Liver (tissue), 9 donors: ENCODE results near the gene PLCB2. TPM values are rescaled to one million over a fixed set of nuclear protein-coding genes. Genes with fewer than 3 reads are reported as not detected.

Experiments
- DNase-seq: peaks from one replicate; pipeline ENCODE4 v3.0.0-alpha.2; 2017; ENCODE audit warnings: low spot score
- H3K27ac ChIP-seq, 2 donors: one replicate each; pipeline ENCODE4 v1.7.0; 2013; ENCODE audit warnings: inconsistent platforms in 2 of 2, low read length in 2 of 2, control low read depth in 1 of 2, low read depth in 1 of 2, mild to moderate bottlenecking in 1 of 2
- H3K27me3 ChIP-seq, 4 donors: one replicate each; pipeline versions ENCODE4 v1.6.1 to v1.7.0; 2013; ENCODE audit warnings: low read length in 3 of 4, inconsistent platforms in 1 of 4, mild to moderate bottlenecking in 1 of 4, moderate library complexity in 1 of 4; ENCODE audit not compliant: control insufficient read depth in 4 of 4, insufficient read depth in 4 of 4
- H3K36me3 ChIP-seq, 4 donors: one replicate each; pipeline versions ENCODE4 v1.6.1 to v1.7.0; 2013; ENCODE audit warnings: low read length in 3 of 4, mild to moderate bottlenecking in 3 of 4, low read depth in 1 of 4, moderate library complexity in 1 of 4; ENCODE audit not compliant: control insufficient read depth in 4 of 4, insufficient read depth in 3 of 4
- H3K4me1 ChIP-seq, 4 donors: one replicate each; pipeline versions ENCODE4 v1.6.1 to v1.7.0; 2013; ENCODE audit warnings: low read length in 3 of 4, mild to moderate bottlenecking in 3 of 4, moderate library complexity in 1 of 4; ENCODE audit not compliant: control insufficient read depth in 4 of 4, insufficient read depth in 4 of 4
- H3K4me3 ChIP-seq, 3 donors: one replicate each; pipeline versions ENCODE4 v1.6.1 to v1.7.0; 2013; ENCODE audit warnings: low read length in 3 of 3, control low read depth in 1 of 3, low read depth in 1 of 3, mild to moderate bottlenecking in 1 of 3
- H3K9ac ChIP-seq, 2 donors: one replicate each; pipeline ENCODE4 v1.7.0; 2013; ENCODE audit warnings: low read length in 2 of 2, mild to moderate bottlenecking in 2 of 2, moderate library complexity in 2 of 2, control low read depth in 1 of 2, low read depth in 1 of 2
- H3K9me3 ChIP-seq, 4 donors: one replicate each; pipeline versions ENCODE4 v1.6.1 to v1.7.0; 2013; ENCODE audit warnings: low read length in 3 of 4; ENCODE audit not compliant: control insufficient read depth in 4 of 4
- ATF3 ChIP-seq: IDR thresholded peaks from 2 replicates; pipeline ENCODE4 v1.6.1; 2016; ENCODE audit warnings: antibody characterized with exemption
- CTCF ChIP-seq: fragments of 150-350 bp; IDR thresholded peaks from 2 replicates; pipeline ENCODE4 v1.5.1; 2017; ENCODE audit warnings: improper control_type of control experiment, low read depth, low read length; ENCODE audit not compliant: missing input control
- EGR1 ChIP-seq, 2 donors: IDR thresholded peaks; 2 replicates each; pipeline ENCODE4 v1.6.1; 2016 to 2018; ENCODE audit warnings: antibody characterized with exemption in 2 of 2, low read depth in 2 of 2
- FOXA1 ChIP-seq: IDR thresholded peaks from 2 replicates; pipeline ENCODE4 v1.6.1; 2016; ENCODE audit warnings: antibody characterized with exemption
- FOXA2 ChIP-seq: IDR thresholded peaks from 2 replicates; pipeline ENCODE4 v1.6.1; 2016; ENCODE audit warnings: antibody characterized with exemption
- GABPA ChIP-seq, 2 donors: IDR thresholded peaks in 1 of 2; conservative IDR thresholded peaks in 1 of 2; 2 replicates each; pipeline ENCODE4 v1.6.1; 2016; ENCODE audit warnings: antibody characterized with exemption in 2 of 2, mild to moderate bottlenecking in 1 of 2, moderate library complexity in 1 of 2
- HNF4G ChIP-seq: IDR thresholded peaks from 2 replicates; pipeline ENCODE4 v1.6.1; 2016; ENCODE audit warnings: antibody characterized with exemption
- JUND ChIP-seq, 2 donors: IDR thresholded peaks; 2 replicates each; pipeline ENCODE4 v1.6.1; 2016; ENCODE audit warnings: antibody characterized with exemption in 2 of 2
- MAX ChIP-seq: IDR thresholded peaks from 2 replicates; pipeline ENCODE4 v1.6.1; 2016; ENCODE audit warnings: antibody characterized with exemption
- NR2F2 ChIP-seq: IDR thresholded peaks from 2 replicates; pipeline ENCODE4 v1.6.1; 2016; ENCODE audit warnings: antibody characterized with exemption
- RAD21 ChIP-seq, 2 donors: IDR thresholded peaks; 2 replicates each; pipeline ENCODE4 v1.6.1; 2016; ENCODE audit warnings: antibody characterized with exemption in 2 of 2, mild to moderate bottlenecking in 2 of 2
- REST ChIP-seq: IDR thresholded peaks from 2 replicates; pipeline ENCODE4 v1.6.1; 2016; ENCODE audit warnings: antibody characterized with exemption, mild to moderate bottlenecking
- RXRA ChIP-seq, 2 donors: IDR thresholded peaks; 2 replicates each; pipeline ENCODE4 v1.6.1; 2017 to 2018; ENCODE audit warnings: antibody characterized with exemption in 2 of 2, mild to moderate bottlenecking in 1 of 2
- SP1 ChIP-seq: IDR thresholded peaks from 2 replicates; pipeline ENCODE4 v1.6.1; 2018; ENCODE audit warnings: antibody characterized with exemption, mild to moderate bottlenecking
- TAF1 ChIP-seq: conservative IDR thresholded peaks from 2 replicates; pipeline ENCODE4 v1.6.1; 2016; ENCODE audit warnings: antibody characterized with exemption, mild to moderate bottlenecking
- ZBTB33 ChIP-seq: IDR thresholded peaks from 2 replicates; pipeline ENCODE4 v1.6.1; 2016; ENCODE audit warnings: antibody characterized with exemption
- WGBS: extraction: QIAGEN DNeasy Blood & Tissue Kit; methylation state at CpG from one replicate; pipeline ENCODE4 v1.1.7; 2013; 5-methylcytosine and 5-hydroxymethylcytosine counted together
- polyA plus RNA-seq, 2 donors: library from polyadenylated mRNA; stranded (reverse) in 1 of 2; unstranded in 1 of 2; fragments of 200-250 nt in 1 of 2; fragments of >200 nt in 1 of 2; fragmentation: Nextera tagmentation in 1 of 2; extraction: Ambion mirVana in 1 of 2; gene quantifications; one replicate each; pipeline versions ENCODE4 v1.2.1 to v1.2.3, GENCODE V29; 2013 to 2015
- total RNA-seq, 2 donors: library from RNA; depleted of rRNA; stranded (reverse); fragments of >200 nt; gene quantifications; one replicate each; pipeline ENCODE4 v1.2.3, GENCODE V29; 2014
- donor health status: healthy.
- donor health status: healthy.
- donor health status: healthy.
- donor health status: healthy.
- donor health status: healthy.

The PLCB2 gene
- total and polyA plus RNA-seq, 4 donors = 2.1 to 13.3 (median 7.6) TPM

- Histone ChIP-seq H3K9me3 (no peaks in the 10 kb centered on the region), H3K4me1 (peaks cover 7 to 29% (median 20%) of the 10 kb centered on the region in 4 donors)
Observed at GRCh38 chr15:40340038-40340739, 32.5 kb upstream of the PLCB2 start.

GRCh38 chr15:40339621-40339945 lies 31.8 kb upstream of the PLCB2 start:
- Histone ChIP-seq H3K9me3 (no peaks in the 10 kb centered on the region), H3K4me1 (peaks cover 7 to 32% (median 22%) of the 10 kb centered on the region in 4 donors), H3K27ac (peak overlapping the region; percentile 54 to 79), H3K27me3 (no peaks in the 10 kb centered on the region), H3K4me3 (no peak overlapping the region), H3K9ac (peak overlapping the region; percentile 10 to 41), H3K36me3 (no peaks in the 10 kb centered on the region)
- WGBS = 88% methylated on average over 7 of the region's 7 CpGs
- DNase-seq = no peak
- TF ChIP-seq JUND (IDR thresholded peaks at IDR 0.05) (no peak), HNF4G (no peak), EGR1 (IDR thresholded peaks at IDR 0.05; ENCODE audit: low read depth in 2 of 2) (no peak), ZBTB33 (no peak), SP1 (no peak), RXRA (IDR thresholded peaks at IDR 0.05) (no peak), TAF1 (no peak), FOXA2 (no peak), NR2F2 (no peak), FOXA1 (no peak)

More at GRCh38 chr15:40340038-40340739, 32.5 kb upstream of the PLCB2 start:
- H3K27ac ChIP-seq = peak overlapping the region; percentile 54 to 79
- TF ChIP-seq REST = no peak
- TF ChIP-seq NR2F2 = peak; percentile 48
- peak overlapping the region; percentile 10 to 41 for H3K9ac ChIP-seq
- no peaks in the 10 kb centered on the region for H3K36me3 ChIP-seq
- H3K4me3 ChIP-seq = peak overlapping the region in 2 of 3 donors; percentile 17 to 21
- no peaks in the 10 kb centered on the region for H3K27me3 ChIP-seq
- no peak for DNase-seq
- WGBS = 35% methylated on average over 14 of the region's 14 CpGs

GRCh38 chr15:40338921-40339620 lies 31.3 kb upstream of the PLCB2 start:
- no peaks in the 10 kb centered on the region for H3K9me3 ChIP-seq
- peaks cover 7 to 36% (median 22%) of the 10 kb centered on the region in 4 donors for H3K4me1 ChIP-seq
- peak overlapping the region in 1 of 2 donors; percentile 79 for H3K27ac ChIP-seq
- no peak overlapping the region for H3K4me3 ChIP-seq
- no peaks in the 10 kb centered on the region for H3K36me3 ChIP-seq
- no peak for DNase-seq
- 89% methylated on average over 11 of the region's 11 CpGs for WGBS
- H3K9ac ChIP-seq = no peak overlapping the region
- H3K27me3 ChIP-seq = no peaks in the 10 kb centered on the region
- no peak for TF ChIP-seq GABPA (IDR thresholded peaks at IDR 0.05 in 1 of 2, conservative IDR thresholded peaks at IDR 0.05 in 1 of 2)
- TF ChIP-seq MAX = no peak
- no peak for TF ChIP-seq SP1
- TF ChIP-seq ATF3 = no peak
- TF ChIP-seq JUND (IDR thresholded peaks at IDR 0.05) = no peak
- no peak for TF ChIP-seq TAF1
- TF ChIP-seq RAD21 (IDR thresholded peaks at IDR 0.05) = no peak
- no peak for TF ChIP-seq ZBTB33
- TF ChIP-seq CTCF = no peak
- no peak for TF ChIP-seq NR2F2
- no peak for TF ChIP-seq EGR1 (IDR thresholded peaks at IDR 0.05; ENCODE audit: low read depth in 2 of 2)
- no peak for TF ChIP-seq FOXA2
